GM21390 (cell line): ENCODE measurements around the gene DYNC1I1.

ENCODE experiments used
- ATAC-seq: cut with Tn5 transposase; IDR thresholded peaks from one replicate; pipeline ENCODE4 v1.9.1; 2021; ENCODE audit not compliant: unreplicated experiment

Gene DYNC1I1

DNA sequence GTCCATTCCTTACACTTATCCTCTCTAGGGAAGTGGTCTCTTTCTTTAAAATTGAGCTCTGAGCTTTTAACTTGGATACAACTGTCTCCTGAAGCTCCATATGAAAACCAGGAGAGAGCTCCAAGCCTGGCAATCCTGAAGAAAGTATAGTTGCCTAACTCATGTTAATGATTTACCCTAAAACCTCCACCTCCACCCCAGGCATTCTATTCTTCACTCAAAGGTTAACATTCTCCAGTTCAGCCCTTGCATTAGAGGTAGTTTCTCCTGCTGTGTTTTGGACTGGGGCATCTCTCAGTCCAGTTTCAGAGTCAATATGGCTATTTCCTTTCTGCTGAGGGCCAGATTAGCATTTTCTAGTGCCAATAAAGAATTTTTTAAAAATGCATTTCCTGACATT is 354.0 kb downstream of the DYNC1I1 start:
- no peak for ATAC-seq

DNA sequence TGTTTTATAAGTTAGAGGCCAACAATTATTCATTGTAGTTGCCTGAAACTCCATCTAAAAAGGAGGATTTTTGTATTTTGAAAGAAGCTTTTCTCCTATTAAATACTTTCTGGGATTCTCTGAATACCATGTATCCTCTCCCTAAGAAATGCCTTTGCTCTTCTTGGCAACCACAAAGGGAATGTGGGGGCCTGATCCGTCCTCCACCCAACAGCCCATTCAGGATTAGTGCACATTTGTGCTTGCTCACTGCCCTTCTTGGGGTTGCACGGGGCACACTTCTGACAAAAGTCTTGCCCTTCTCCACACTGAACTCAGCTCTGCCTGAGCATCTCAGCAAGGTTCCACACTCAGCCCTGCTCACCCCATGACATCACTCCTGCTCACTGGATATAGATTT is 355.4 kb downstream of the DYNC1I1 start:
- ATAC-seq = no peak

- no peak for ATAC-seq
These were observed 359.2 kb downstream of the DYNC1I1 start for GRCh38 chr7:96131525-96131924.

GRCh38 chr7:96135241-96135640 is 362.9 kb downstream of the DYNC1I1 start:
- ATAC-seq = no peak

- ATAC-seq = no peak
These were observed 364.4 kb downstream of the DYNC1I1 start for GRCh38 chr7:96136600-96137239.

- ATAC-seq = no peak
These were observed 371.3 kb downstream of the DYNC1I1 start for GRCh38 chr7:96143495-96144259.

GRCh38 chr7:96144260-96144526 is 371.8 kb downstream of the DYNC1I1 start:
- ATAC-seq = no peak
